Activated CD8-positive, alpha-beta T cell treated with anti-CD3 and anti-CD28 coated beads for 36 hours (primary cell): ENCODE results near the gene CFL1. TPM values are rescaled to one million over a fixed set of nuclear protein-coding genes. Genes with fewer than 3 reads are reported as not detected.

Experiments
- ATAC-seq: fragments of 200-7000 bp; cut with Tn5 transposase; one replicate; pipeline ENCODE4 v1.10.0; 2021; ENCODE audit warnings: mild to moderate bottlenecking, moderate library complexity
- CTCF ChIA-PET: fragments of 350-600 bp; sonication (Branson Sonifier 250); formaldehyde crosslinking; loops from one replicate; lab custom pipeline; 2021; ENCODE audit warnings: antibody characterized with exemption; lab: Charles Lee
- POLR2A ChIA-PET: fragments of 350-600 bp; sonication (Branson Sonifier 250); formaldehyde crosslinking; loops from one replicate; lab custom pipeline; 2021; ENCODE audit warnings: antibody characterized with exemption; lab: Charles Lee
- DNase-seq: peaks from one replicate; pipeline ENCODE4 v3.0.0-alpha.2; 2020
- H3K27ac Mint-ChIP-seq: one replicate; pipeline ENCODE4 v1.8.0; 2021; ENCODE audit warnings: mild to moderate bottlenecking, mixed read lengths
- H3K27me3 Mint-ChIP-seq: one replicate; pipeline ENCODE4 v1.8.0; 2021; ENCODE audit warnings: mixed read lengths
- H3K36me3 Mint-ChIP-seq: one replicate; pipeline ENCODE4 v1.8.0; 2021; ENCODE audit warnings: low read depth, mixed read lengths
- H3K4me1 Mint-ChIP-seq: one replicate; pipeline ENCODE4 v1.8.0; 2021; ENCODE audit warnings: low read depth, mixed read lengths
- H3K4me3 Mint-ChIP-seq: one replicate; pipeline ENCODE4 v1.8.0; 2021; ENCODE audit warnings: mild to moderate bottlenecking, moderate library complexity, mixed read lengths
- H3K9me3 Mint-ChIP-seq: one replicate; pipeline ENCODE4 v1.8.0; 2021; ENCODE audit warnings: mixed read lengths
- CTCF ChIP-seq: fragments of 200-600 bp; IDR thresholded peaks from one replicate; pipeline ENCODE4 v1.8.0; 2022; ENCODE audit warnings: antibody characterized with exemption, mild to moderate bottlenecking
- intact Hi-C: fragments of 100-400 bp; cut with micrococcal nuclease; formaldehyde crosslinking; loops from one replicate; pipeline ENCODE4 v1.10.0; 2022
- total RNA-seq, 2 experiments: library from RNA; stranded (reverse); gene quantifications; one replicate each; pipeline ENCODE4 v1.2.3, GENCODE V29; 2021

CFL1 gene
- total RNA-seq, 2 experiments from 2014 or later, result 1,059 to 1,062 TPM

DNA sequence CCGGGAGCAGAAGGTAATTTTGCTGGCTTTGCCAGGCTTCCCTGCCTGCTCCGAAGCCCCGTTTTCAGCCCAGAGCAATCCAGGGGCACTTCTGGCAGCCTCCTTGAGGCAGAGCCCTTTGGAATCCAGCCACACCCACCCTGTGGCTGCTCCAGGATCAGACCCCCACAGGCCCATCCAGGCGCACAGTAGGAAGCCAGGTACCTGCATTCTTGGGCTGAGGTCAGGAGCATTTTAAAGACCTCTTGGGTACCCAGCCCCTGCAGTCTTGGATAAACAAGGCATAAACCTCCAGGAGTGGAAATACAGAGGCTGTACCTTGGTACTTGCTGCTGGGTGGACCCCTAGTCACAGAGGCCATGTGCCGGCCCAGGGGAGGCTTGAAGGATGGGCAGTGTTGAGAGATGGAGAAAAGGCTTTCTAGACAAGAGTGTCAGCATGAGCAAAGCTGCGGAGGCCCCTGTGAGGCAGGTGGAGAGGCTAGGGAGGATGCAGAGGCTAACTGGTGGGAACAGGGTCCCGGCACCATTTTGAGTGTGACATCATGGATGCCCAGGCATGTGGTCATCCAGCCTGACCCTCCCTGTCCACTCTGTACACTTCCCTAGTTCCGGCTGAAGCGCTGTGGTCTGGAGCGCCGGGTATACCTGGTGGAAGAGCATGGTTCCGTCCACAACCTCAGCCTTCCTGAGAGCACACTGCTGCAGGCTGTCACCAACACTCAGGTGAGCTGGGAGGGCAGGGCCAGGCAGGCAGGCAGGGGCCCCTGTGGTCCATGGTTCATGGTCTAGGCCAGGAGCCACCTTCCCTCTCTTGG is 6.1 kb upstream of the CFL1 start:
- intact Hi-C loops, result no loop called here
- ChIA-PET CTCF (interaction anchor here (12.3 kb wide), 1 partner anchor 24 kb away, joined by 283 read pairs; the partner anchor contains the start of genes CCDC85B and FIBP), POLR2A (interaction anchor here (1.3 to 29.8 kb wide), 4 partner anchors 5 to 249 kb away, joined by 3 to 560 read pairs (median 182); partner anchors contain the start of genes CCDC85B, CFL1, CTSW and EFEMP2)
- H3K9me3 Mint-ChIP-seq, result no peaks in the 10 kb centered on the region
- DNase-seq (peak; percentile 2), ATAC-seq (no peak)
- H3K27ac Mint-ChIP-seq, result no peak overlapping the region
- peaks cover 16% of the 10 kb centered on the region for H3K4me1 Mint-ChIP-seq
- no peaks in the 10 kb centered on the region for H3K27me3 Mint-ChIP-seq
- H3K4me3 Mint-ChIP-seq, result no peak overlapping the region
- TF ChIP-seq CTCF, result no peak
- peaks cover 44% of the 10 kb centered on the region for H3K36me3 Mint-ChIP-seq

DNA sequence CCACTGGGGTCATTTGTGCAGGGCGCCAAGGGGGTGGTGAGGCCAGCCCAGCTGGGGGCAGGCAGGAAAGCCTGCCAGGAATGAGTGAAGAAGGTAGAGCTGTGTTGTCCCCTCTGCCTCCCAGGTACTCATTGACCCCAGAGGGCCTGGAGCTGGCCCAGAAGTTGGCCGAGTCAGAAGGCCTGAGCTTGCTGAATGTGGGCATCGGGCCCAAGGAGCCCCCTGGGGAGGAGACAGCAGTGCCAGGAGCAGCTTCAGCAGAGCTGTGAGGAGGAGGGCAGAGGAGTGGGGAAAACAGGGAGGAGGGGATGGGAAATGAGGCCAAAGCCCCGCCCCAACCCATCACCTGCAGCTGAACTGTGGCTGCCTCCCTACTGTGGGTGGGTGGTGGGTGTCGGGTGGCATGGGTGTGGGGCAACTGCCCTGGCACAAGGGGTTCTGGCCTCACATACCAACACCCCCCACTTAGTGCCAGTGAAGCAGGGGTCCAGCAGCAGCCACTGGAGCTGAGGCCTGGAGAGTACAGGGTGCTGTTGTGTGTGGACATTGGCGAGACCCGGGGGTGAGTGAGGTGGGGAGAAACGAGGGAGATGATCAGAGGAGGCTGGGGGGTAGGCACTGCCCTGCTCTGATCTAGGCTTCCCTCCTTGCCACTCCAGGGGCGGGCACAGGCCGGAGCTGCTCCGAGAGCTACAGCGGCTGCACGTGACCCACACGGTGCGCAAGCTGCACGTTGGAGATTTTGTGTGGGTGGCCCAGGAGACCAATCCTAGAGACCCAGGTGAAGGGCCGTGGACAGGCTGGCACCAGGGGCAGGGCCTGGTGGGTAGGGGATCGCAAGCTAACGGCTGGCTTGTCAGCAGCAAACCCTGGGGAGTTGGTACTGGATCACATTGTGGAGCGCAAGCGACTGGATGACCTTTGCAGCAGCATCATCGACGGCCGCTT is 5.2 kb upstream of the CFL1 start:
- H3K4me1 Mint-ChIP-seq, result peaks cover 16% of the 10 kb centered on the region
- TF ChIP-seq CTCF, result no peak
- ATAC-seq (no peak), DNase-seq (no peak)
- H3K27me3 Mint-ChIP-seq, result no peaks in the 10 kb centered on the region
- peaks cover 44% of the 10 kb centered on the region for H3K36me3 Mint-ChIP-seq
- ChIA-PET CTCF (interaction anchor here (1.4 to 12.3 kb wide), 2 partner anchors 8 to 25 kb away, joined by 6 to 283 read pairs; partner anchors contain the start of genes CCDC85B and FIBP), POLR2A (interaction anchor here (0.7 to 29.8 kb wide), 5 partner anchors 6 to 248 kb away, joined by 3 to 560 read pairs (median 3); partner anchors contain the start of genes CCDC85B, CTSW, EFEMP2 and FIBP)
- H3K4me3 Mint-ChIP-seq, result peak overlapping the region; percentile 90
- H3K27ac Mint-ChIP-seq, result peak overlapping the region; percentile 51
- H3K9me3 Mint-ChIP-seq, result no peaks in the 10 kb centered on the region
- intact Hi-C loops, result no loop called here

GRCh38 chr11:65862191-65862735 is 4.3 kb upstream of the CFL1 start:
- peaks cover 14% of the 10 kb centered on the region for H3K4me1 Mint-ChIP-seq
- H3K9me3 Mint-ChIP-seq, result no peaks in the 10 kb centered on the region
- H3K4me3 Mint-ChIP-seq, result peak overlapping the region; percentile 90
- ATAC-seq (no peak), DNase-seq (no peak)
- H3K36me3 Mint-ChIP-seq, result peaks cover 43% of the 10 kb centered on the region
- no peaks in the 10 kb centered on the region for H3K27me3 Mint-ChIP-seq
- intact Hi-C loops, result no loop called here
- TF ChIP-seq CTCF, result no peak
- peak overlapping the region; percentile 51 for H3K27ac Mint-ChIP-seq
- ChIA-PET CTCF (interaction anchor here (1.4 to 12.3 kb wide), 5 partner anchors 9 to 82 kb away, joined by 4 to 283 read pairs (median 14); partner anchors contain the start of genes AP5B1, CCDC85B, CTSW and FIBP), POLR2A (interaction anchor here (13.4 to 29.8 kb wide), 2 partner anchors 7 to 27 kb away, joined by 182 to 560 read pairs; partner anchors contain the start of genes CCDC85B, CTSW, EFEMP2 and FIBP)

DNA sequence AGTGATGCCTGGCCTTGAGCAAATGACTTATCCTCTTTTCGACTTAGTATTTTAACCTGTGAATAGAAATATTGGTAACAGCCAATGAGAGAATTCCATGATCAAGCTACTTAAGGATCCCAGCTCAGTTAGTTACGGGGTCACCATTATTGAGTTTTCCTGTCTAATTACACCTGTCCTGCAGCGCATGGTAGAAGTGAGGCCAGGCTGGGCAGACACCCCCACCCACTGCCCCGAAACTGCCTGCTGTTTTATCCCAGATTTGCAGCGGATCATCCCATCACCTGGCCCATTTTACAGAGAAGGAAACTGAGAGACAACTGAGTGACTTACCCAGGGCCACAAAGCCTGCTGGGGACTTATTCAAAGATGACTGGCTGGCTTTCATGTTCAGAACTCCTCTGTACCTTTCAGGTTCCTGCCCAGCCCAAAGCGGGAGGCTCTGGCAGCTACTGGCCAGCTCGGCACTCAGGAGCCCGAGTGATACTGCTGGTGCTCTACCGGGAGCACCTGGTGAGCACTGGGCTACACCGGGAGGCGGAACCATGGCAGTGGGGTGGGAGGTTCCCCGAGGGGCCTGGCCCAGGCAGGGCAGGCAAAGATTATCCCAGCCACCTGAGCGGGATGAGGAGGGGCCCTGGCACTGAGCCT is 3.7 kb upstream of the CFL1 start:
- no peak for TF ChIP-seq CTCF

More for the DNA sequence above, 3.7 kb upstream of the CFL1 start:
- ChIA-PET CTCF (interaction anchor here (0.9 to 12.3 kb wide), 10 partner anchors 9 to 149 kb away, joined by 3 to 283 read pairs (median 10); partner anchors contain the start of genes AP5B1, CCDC85B, CTSW and FIBP), POLR2A (interaction anchor here (0.7 to 29.8 kb wide), 6 partner anchors 8 to 179 kb away, joined by 3 to 560 read pairs (median 3); partner anchors contain the start of genes CCDC85B, CTSW, EFEMP2 and FIBP)
- intact Hi-C loops, result no loop called here
- H3K4me3 Mint-ChIP-seq, result peak overlapping the region; percentile 90
- H3K4me1 Mint-ChIP-seq, result peaks cover 16% of the 10 kb centered on the region
- peak overlapping the region; percentile 99 for H3K27ac Mint-ChIP-seq
- DNase-seq (peak; percentile 3), ATAC-seq (no peak)
- H3K27me3 Mint-ChIP-seq, result no peaks in the 10 kb centered on the region
- H3K36me3 Mint-ChIP-seq, result peaks cover 43% of the 10 kb centered on the region
- H3K9me3 Mint-ChIP-seq, result no peaks in the 10 kb centered on the region
